ENCODE data around the gene CD58.

CD58 gene

GRCh38 chr1:116574581-116575291 is 3.9 kb upstream of the CD58 start:
- no peak overlapping the region for H3K27ac ChIP-seq
- peak; percentile 90 for TF ChIP-seq CTCF (conservative IDR thresholded peaks at IDR 0.05)

- H3K27ac ChIP-seq: no peak overlapping the region
- no peak for TF ChIP-seq CTCF (conservative IDR thresholded peaks at IDR 0.05)
These were observed 2.7 kb upstream of the CD58 start for GRCh38 chr1:116573431-116574095.

- TF ChIP-seq CTCF (conservative IDR thresholded peaks at IDR 0.05): no peak
- H3K27ac ChIP-seq: no peak overlapping the region
These were observed 2.1 kb upstream of the CD58 start for GRCh38 chr1:116572771-116573430.

GRCh38 chr1:116572099-116572498 is 1.3 kb upstream of the CD58 start:
- TF ChIP-seq CTCF (conservative IDR thresholded peaks at IDR 0.05): no peak
- H3K27ac ChIP-seq: no peak overlapping the region

- no peak for TF ChIP-seq CTCF (conservative IDR thresholded peaks at IDR 0.05)
- peak overlapping the region; percentile 89 for H3K27ac ChIP-seq
These were observed 541 bp upstream of the CD58 start for GRCh38 chr1:116571215-116571919.

- peak overlapping the region; percentile 89 for H3K27ac ChIP-seq
- TF ChIP-seq CTCF (conservative IDR thresholded peaks at IDR 0.05): no peak
These were observed 959 bp downstream of the CD58 start for GRCh38 chr1:116569776-116570357.

GRCh38 chr1:116569381-116569670 is 1.5 kb downstream of the CD58 start:
- no peak for TF ChIP-seq CTCF (conservative IDR thresholded peaks at IDR 0.05)
- H3K27ac ChIP-seq: no peak overlapping the region
